Body of pancreas (tissue), 4 donors: ENCODE measurements around the gene FAM83G. TPM values are rescaled to one million over a fixed set of nuclear protein-coding genes. Genes with fewer than 3 reads are reported as not detected.

Experiments
- ATAC-seq: fragments of 150-250 bp; one replicate; pipeline ENCODE4 v1.9.1; 2016
- DNase-seq, 4 donors: peaks; one replicate each; pipeline ENCODE4 v3.0.0-alpha.2; 2019
- H3K27ac ChIP-seq, 4 donors: fragments of 200-600 bp; sonication (generic); 1 replicate in 3 of 4; 2 replicates in 1 of 4; pipeline versions ENCODE4 v1.5.1 to v1.6.1; 2016 to 2019; ENCODE audit warnings: mild to moderate bottlenecking in 1 of 4, mixed read lengths in 1 of 4, moderate library complexity in 1 of 4
- H3K27me3 ChIP-seq, 2 donors: fragments of 200-600 bp; sonication (generic); one replicate each; pipeline ENCODE4 v1.6.0; 2016; ENCODE audit warnings: mild to moderate bottlenecking in 1 of 2
- H3K36me3 ChIP-seq, 2 donors: fragments of 200-600 bp; sonication (generic); replicated peaks in 1 of 2; 2 replicates each; pipeline ENCODE4 v1.5.1; 2016; ENCODE audit warnings: low read depth in 2 of 2; ENCODE audit not compliant: insufficient read depth in 1 of 2
- H3K4me1 ChIP-seq: fragments of 200-600 bp; sonication (generic); one replicate; pipeline ENCODE4 v1.6.0; 2016
- H3K4me3 ChIP-seq, 2 donors: fragments of 200-600 bp; sonication (generic); 1 replicate in 1 of 2; 2 replicates in 1 of 2; pipeline ENCODE4 v1.5.1; 2016 to 2019
- H3K9me3 ChIP-seq, 3 donors: fragments of 200-600 bp; sonication (generic); 1 replicate in 2 of 3; 2 replicates in 1 of 3; pipeline ENCODE4 v1.5.1; 2016
- POLR2A ChIP-seq, 3 donors: fragments of 450-650 bp; IDR thresholded peaks; one replicate each; pipeline ENCODE4 v1.6.1; 2016; ENCODE audit warnings: antibody characterized with exemption in 3 of 3, mild to moderate bottlenecking in 2 of 3
- WGBS, 2 donors: methylation state at CpG; one replicate each; pipeline ENCODE4 v1.1.5; 2017; 5-methylcytosine and 5-hydroxymethylcytosine counted together
- intact Hi-C: fragments of 100-400 bp; cut with DNase I; formaldehyde crosslinking; loops from one replicate; pipeline ENCODE4 v1.15.1; 2023
- total RNA-seq, 2 donors: library from RNA; depleted of rRNA; stranded (reverse); fragments of >200 nt; gene quantifications; one replicate each; pipeline ENCODE4 v1.1.0, GENCODE V29; 2016
- TF ChIP-seq, protein P1 (sequence below), 7 experiments: fragments of 450-650 bp in 4 of 7; fragments of 200-600 bp in 3 of 7; sonication (generic) in 3 of 7; IDR thresholded peaks; one replicate each; pipeline ENCODE4 v1.5.1; 2016 to 2019; ENCODE audit warnings: antibody characterized with exemption in 7 of 7

The FAM83G gene
- total RNA-seq, 2 donors from 2014 or later = 11.4 to 16.5 TPM

DNA sequence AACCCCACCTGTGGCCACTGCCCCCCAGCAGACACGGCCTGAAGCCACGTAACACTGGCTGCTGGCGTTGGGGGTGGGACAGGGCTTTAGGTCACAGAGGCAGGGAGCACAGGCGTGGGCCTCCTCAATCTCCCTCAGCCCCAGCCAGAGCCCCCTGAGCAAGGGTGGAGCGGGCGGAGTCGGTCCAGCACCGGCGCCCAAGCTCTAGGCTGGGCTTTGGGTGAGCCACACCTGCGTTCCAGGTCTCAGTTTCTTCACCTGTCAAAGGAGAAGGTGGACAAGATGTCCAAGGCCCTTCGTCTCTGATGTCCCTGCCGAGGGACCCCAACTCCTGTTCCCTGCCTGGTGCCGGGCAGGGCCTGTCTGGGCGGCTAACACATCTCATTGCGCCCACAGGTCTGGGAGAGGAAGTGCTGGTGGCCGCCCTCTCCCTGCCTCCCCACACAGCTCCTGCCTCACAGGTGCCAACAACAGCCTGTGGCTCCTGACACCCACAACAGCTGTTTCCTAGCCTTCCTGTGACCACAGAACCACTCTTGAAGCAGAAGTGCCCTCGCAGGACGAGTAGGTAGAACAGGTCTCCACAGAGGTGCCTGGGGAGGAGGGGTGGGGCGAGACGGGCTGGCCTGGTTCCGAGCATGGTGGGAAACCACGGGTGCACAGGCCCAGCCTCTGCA lies 12.0 kb downstream of the FAM83G start:
- Histone ChIP-seq H3K36me3 (no peaks in the 10 kb centered on the region), H3K27ac (no peak overlapping the region), H3K4me3 (no peak overlapping the region), H3K9me3 (no peaks in the 10 kb centered on the region), H3K4me1 (peaks cover 31% of the 10 kb centered on the region), H3K27me3 (no peaks in the 10 kb centered on the region)
- 66 to 73% methylated on average over 5 to 22 of the region's 22 CpGs for WGBS, 2 donors
- intact Hi-C loops = no loop called here
- DNase-seq = no peak
- TF ChIP-seq, protein P1, sequence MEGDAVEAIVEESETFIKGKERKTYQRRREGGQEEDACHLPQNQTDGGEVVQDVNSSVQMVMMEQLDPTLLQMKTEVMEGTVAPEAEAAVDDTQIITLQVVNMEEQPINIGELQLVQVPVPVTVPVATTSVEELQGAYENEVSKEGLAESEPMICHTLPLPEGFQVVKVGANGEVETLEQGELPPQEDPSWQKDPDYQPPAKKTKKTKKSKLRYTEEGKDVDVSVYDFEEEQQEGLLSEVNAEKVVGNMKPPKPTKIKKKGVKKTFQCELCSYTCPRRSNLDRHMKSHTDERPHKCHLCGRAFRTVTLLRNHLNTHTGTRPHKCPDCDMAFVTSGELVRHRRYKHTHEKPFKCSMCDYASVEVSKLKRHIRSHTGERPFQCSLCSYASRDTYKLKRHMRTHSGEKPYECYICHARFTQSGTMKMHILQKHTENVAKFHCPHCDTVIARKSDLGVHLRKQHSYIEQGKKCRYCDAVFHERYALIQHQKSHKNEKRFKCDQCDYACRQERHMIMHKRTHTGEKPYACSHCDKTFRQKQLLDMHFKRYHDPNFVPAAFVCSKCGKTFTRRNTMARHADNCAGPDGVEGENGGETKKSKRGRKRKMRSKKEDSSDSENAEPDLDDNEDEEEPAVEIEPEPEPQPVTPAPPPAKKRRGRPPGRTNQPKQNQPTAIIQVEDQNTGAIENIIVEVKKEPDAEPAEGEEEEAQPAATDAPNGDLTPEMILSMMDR (IDR thresholded peaks at IDR 0.05) = no peak
- TF ChIP-seq POLR2A (IDR thresholded peaks at IDR 0.05) = no peak
- ATAC-seq = no peak

DNA sequence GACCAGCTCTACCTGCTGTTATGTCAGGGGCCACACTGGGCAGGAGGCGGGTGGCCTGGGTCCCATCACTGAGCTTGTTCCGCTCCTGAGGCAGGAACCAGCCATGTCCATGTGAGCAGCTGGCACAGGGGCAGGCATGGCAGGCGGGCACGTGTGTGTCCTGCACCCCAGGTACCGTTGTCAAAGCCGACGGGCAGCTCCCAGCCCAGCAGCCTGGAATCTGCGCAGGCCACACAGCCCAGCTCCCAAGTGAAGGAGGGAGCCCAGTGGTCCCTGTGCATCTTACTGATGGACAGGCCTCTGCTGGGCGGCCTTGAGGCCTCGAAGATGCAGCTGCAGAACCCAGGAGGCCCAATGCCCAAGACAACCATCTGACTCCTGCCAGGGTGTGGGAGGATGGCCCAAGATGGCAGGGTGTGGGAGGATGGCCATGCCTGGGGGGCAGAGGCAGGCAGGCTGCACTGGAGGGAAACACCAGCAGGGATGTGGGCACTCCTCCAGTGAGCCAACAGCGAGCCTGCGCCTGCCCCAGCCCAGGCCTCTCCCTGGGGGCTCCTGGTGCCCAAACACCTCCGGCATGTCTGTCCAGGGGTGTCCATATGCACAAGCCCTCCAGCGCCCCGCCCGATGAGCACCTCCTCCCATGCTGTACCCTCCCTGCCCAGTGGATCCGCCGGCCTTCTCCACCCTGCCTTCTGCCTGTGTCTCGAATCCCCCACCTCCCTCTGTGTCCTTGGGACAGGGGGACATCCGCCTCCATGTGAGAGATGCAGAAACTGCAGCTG lies 12.8 kb downstream of the FAM83G start:
- no peaks in the 10 kb centered on the region for H3K27me3 ChIP-seq
- H3K4me3 ChIP-seq = no peak overlapping the region
- no peak overlapping the region for H3K27ac ChIP-seq
- H3K36me3 ChIP-seq = no peaks in the 10 kb centered on the region
- peaks cover 32% of the 10 kb centered on the region for H3K4me1 ChIP-seq
- H3K9me3 ChIP-seq = no peaks in the 10 kb centered on the region
- ATAC-seq (no peak), DNase-seq (no peak)
- TF ChIP-seq, protein P1 (IDR thresholded peaks at IDR 0.05) = no peak
- no peak for TF ChIP-seq POLR2A (IDR thresholded peaks at IDR 0.05)
- intact Hi-C loops = no loop called here
- WGBS, 2 donors = 89 to 94% methylated on average over 7 to 20 of the region's 20 CpGs

DNA sequence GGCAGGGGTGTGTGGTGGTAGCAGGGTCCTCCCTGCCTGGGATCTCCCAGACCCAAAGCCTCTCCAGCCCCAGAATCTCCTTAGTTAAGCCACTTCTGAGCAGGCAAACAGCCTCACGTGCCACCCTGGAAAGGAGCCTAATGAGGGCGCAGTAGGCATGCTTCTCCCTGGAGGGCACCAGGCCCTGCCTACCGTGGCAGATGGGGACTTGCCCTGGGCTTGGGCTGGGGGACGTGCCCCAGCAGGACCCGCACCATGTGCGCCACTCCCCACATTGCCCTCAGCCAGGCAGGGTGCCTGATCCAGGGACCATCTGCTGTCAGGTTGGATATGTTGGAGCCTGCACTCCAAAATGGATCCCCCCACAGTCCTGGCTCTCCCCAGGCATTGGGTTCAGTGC lies 14.2 kb downstream of the FAM83G start:
- Histone ChIP-seq H3K27ac (peak overlapping the region in 1 of 4 donors; percentile 11), H3K4me3 (no peak overlapping the region), H3K36me3 (no peaks in the 10 kb centered on the region), H3K27me3 (no peaks in the 10 kb centered on the region), H3K9me3 (no peaks in the 10 kb centered on the region), H3K4me1 (peaks cover 41% of the 10 kb centered on the region)
- intact Hi-C loops = no loop called here
- TF ChIP-seq, protein P1 (IDR thresholded peaks at IDR 0.05) = no peak
- no peak for TF ChIP-seq POLR2A (IDR thresholded peaks at IDR 0.05)
- no peak for DNase-seq
- no peak for ATAC-seq
- WGBS, 2 donors = 72 to 89% methylated on average over 4 to 6 of the region's 6 CpGs

DNA sequence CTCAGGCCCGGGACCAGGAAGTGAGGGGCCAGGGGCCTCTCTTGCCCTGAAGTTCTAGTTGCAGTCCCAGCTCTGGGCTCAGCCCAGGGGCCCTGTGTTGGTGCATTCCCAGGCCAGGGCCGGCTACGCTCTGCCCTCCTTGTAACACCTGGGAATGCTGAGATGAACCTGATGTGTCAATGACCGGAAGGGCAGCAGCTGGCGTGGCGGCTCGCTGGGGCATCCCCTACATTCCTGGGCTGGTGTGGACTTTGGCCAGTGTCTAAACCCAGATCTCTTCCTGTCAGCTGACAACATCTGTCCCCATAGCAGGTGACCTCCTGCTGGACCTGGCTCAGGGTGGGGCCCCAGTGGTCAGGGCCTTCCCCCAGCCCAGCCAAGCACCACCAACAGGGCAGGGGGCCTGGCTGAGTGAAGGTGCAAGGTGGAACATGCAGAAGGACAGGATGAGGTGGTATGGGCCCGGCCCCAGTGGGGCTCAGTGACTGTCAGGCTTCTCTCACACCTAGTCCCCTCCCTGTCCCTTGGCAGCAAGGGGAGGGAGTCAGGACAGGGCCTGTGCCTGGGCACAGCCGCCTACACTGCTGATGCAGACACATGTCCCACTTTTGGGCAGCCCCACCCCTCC lies 15.9 kb downstream of the FAM83G start:
- Histone ChIP-seq H3K9me3 (no peaks in the 10 kb centered on the region), H3K27me3 (no peaks in the 10 kb centered on the region), H3K4me3 (no peak overlapping the region), H3K27ac (peak overlapping the region; percentile 23 to 70 (median 41)), H3K36me3 (no peaks in the 10 kb centered on the region), H3K4me1 (peaks cover 33% of the 10 kb centered on the region)
- intact Hi-C loops = no loop called here
- ATAC-seq (peak; percentile 74), DNase-seq (peak; percentile 51 to 73 (median 55))
- 59% methylated on average over 9 of the region's 9 CpGs; no CpG with 5 or more reads in 1 of the 2 donors for WGBS, 2 donors
- TF ChIP-seq, protein P1 (IDR thresholded peaks at IDR 0.05) = no peak
- TF ChIP-seq POLR2A (IDR thresholded peaks at IDR 0.05) = no peak
